HG03378 (cell line): ENCODE results near the gene TIMP4.
A peak's percentile ranks its signal among the peaks of the same experiment; 100 is the strongest.

Source experiments
- ATAC-seq: cut with Tn5 transposase; IDR thresholded peaks from one replicate; pipeline ENCODE4 v1.9.1; 2021; ENCODE audit warnings: mild to moderate bottlenecking, moderate library complexity; ENCODE audit not compliant: unreplicated experiment

TIMP4 gene

DNA sequence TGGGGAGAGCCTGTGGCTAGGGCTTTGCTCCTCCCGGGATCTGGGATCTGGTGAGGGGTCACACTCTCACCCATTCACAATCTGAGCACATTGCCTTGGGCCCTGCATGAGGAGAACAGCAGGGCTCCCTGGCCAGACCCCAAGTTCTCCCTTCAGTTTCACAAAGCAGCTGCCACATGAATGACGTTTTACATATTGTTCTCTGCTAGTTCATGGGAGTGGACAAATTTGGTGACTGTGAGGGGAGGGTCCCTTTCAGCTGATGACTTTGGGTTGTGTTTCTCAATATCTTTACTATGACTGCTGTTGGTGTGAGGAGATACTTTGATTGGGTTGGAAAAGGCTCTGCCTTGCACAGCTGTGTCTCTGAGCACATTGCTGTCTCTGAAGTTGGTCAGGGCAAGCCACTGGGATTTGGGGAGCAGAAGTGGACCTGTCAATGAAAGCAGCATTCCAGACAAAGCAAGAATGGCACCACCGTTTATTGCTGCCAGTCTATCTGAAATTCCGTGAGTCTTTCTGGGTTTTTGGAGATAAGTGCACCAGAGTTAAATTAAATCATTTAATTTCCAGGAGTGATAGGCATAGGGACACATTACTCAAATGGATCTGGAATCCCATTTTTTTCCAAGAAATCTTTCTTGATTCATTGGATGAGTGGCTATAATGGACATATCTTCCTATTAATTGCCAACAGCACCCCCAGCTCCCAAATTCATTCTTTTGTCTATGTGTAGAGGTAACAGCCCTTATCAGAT, 10.3 kb downstream of the TIMP4 start:
- no peak for ATAC-seq

DNA sequence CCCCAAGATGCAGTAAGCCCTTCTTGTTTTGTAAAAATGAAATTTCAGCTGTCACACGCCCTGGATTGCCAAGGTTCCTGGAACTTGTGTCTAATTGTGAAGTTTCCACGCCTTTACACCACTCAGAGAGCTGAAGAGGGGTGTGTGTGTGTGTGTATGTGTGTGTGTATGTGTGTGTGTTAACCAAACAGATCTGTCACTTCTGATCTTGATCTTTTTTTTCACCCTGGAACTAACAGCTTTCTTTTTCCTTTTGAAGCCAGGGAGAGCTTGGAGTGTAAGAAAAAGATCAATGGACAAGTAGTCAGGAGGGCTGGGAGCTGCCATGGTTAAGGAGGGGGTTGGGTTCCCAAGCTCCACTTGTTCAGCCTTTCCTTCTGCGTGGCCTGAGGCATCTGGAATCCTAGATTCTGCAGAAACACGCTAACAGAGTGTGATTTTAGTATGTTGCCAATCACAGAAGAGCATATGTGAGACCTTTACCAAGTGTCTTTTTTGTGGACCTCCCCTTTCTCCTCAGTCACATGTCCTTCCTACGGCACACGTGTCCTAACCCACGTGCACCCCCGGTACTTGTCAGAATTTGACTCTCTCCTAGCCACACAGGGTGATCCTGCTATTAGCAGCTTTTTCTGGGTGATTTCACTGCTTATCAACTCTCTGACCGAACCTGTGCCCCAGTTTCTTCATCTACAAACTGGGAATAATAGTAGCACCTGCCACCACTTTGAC, 11.5 kb downstream of the TIMP4 start:
- no peak for ATAC-seq

DNA sequence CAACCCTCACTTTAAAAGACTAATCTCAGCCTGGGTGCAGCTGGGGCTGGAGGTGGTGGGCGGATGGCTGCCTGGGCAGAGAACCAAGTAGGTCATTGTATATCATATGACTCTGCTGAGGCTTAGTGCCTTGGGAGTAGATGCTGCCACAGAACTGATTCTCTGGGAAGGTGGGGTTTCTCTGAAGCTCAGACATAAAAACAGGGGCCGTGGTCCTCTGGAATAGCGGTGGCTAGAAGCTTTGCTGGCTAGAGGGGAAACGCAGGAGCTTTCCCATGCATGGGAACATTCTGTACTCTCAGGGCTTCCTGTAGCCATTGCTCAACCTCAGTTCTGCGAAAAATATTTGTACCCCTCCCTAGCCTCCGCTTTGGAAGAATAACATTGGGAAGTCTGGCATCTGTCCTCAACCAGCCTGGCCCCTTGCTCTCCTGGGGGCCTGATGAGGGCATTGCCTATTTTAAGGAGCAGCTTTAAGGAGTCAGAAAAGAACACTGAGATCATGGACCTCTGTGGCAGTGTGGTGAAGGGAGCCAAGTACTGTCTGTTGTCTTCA, 14.7 kb downstream of the TIMP4 start:
- no peak for ATAC-seq

DNA sequence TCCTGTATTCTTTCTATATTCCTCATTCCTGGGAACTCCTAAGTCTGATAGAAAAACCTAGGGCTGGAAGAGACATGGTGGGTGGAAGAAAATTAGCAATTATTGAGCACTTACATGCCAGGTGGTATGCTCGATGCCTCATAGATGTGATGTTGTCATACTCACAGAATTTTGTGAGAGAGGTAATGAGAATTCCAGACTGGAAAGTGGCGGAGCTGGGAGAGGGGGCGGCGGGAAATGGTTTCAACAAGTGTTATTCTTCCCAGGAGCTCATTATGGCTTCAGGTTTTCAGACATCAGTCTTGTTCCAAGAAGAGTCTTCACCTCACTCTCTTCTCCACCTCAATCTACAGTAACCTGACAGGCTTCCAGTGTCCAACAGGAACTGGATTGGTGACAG, 16.2 kb downstream of the TIMP4 start:
- no peak for ATAC-seq

DNA sequence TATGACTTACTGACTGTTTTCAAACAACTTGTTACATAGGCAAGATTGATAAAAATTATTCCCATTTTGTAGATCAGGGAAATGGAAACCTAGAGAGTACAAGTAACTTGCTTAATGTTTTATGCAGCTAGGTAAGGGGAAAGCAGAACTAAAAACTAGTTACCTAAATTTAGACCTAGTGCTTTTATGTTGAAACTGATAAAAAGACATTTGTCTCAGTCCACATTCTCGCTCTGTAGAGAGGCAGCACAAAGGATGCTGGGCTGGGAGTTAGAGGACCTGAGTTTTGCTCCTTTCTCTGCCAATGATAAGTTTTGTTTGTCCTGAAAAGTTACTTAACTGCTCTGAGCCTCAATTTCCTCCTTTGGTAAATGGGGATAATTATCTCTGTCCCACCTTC, 17.4 kb downstream of the TIMP4 start:
- no peak for ATAC-seq

DNA sequence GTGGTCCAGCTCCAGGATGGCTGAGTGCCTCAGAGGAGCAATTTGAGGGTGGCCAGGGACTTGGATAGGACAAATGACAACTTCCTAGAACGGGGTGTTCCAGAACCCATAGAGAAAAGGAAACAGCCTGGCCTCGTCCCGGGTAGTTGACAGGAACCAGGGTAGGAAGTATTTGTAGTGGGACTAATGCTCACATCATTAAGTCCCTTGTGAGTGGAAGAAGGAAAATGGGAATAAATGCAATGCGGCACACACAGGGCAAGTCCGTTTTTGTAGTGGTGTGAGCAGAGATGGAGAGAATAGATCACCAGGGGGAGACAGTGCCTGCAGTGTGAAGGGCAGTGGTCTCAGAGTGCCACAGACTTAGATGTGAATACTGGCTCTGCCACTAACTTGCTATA, 19.6 kb downstream of the TIMP4 start:
- ATAC-seq = no peak

DNA sequence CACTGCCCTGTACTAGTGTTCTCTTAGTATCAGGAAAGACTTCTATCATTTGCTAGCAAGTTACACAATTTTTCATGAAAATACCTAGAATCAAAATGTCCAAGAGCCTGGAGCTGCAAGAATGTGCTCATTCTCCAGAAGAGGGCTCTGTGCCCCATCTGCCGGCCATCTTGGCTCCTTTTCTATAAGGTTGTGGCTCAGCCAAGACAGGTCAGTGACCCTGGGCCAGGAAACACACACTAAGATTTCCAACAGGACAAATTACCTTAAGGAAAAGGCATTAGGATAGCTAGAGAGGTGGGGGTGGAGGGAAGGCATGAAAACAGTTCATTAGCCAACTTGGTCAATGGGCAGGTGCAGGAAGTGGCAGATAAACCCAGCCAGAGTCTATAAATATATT, 20.7 kb downstream of the TIMP4 start:
- ATAC-seq = no peak

DNA sequence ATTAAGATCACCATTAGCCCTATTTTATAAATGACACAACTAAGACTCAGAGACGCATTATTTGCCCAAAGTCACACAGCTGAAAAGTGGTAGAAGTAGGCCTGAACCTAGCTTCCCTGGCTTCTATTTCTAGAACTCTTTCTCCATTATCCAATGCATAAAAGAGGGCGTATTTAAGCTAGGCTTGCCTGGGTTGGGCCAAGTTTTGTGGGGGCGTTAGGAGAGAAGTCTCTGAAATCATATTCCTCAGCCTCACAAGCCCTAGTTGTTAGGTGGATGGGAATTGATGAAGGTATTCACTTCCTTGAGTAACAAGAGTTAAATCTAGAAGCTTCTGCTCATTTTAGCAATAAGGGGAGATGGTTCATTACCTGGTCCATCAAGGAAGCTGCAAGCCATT, 22.3 kb downstream of the TIMP4 start:
- ATAC-seq = no peak

DNA sequence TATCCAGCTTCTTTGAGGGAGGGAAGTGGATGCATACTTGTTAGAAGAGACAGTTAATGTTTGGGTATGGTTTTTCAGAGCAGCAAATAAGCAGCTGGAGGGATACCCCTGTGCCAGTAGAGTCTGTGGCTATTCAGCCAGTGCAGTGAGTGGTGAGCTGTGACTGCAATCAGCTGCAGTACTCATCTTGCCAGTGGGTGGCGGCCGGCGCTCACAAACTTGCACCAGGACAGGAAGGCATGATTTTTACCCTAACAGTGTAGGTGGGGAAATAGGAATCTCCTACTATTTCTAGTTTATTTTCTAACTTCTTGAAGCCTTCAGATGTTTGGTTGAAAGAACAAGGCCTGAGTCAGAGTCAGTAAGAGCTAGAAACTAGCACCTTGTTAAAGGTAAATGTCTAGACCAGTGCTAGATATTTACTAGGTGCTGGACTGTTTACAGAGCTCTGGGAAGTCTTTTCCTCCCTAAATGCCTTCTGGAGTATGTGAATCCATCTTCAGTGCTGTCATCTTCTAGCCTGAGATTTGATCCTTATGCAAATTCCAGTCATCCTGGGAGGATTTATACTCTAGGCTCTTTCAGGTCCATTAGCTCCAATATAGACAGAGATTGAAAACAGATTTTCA, 23.6 kb downstream of the TIMP4 start:
- ATAC-seq = peak; percentile 77

DNA sequence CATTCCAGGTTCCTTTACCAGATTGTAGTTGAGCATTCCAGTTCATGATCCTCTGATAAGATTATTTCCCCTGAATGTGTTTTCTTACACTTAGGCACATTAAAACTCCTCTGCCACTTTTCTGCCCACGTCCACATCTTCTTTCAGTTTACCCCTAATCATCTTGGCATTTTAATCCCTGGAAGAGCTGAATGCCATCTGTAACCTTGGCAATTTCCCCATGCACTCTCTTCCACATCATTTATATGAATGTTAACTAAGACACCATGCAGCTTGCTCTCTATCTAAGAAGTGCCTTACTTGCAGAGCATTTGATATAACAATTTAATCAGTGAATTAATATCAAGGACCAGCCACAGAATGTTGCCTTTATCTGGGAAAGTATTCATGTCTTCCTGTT, 25.8 kb downstream of the TIMP4 start:
- ATAC-seq = no peak

DNA sequence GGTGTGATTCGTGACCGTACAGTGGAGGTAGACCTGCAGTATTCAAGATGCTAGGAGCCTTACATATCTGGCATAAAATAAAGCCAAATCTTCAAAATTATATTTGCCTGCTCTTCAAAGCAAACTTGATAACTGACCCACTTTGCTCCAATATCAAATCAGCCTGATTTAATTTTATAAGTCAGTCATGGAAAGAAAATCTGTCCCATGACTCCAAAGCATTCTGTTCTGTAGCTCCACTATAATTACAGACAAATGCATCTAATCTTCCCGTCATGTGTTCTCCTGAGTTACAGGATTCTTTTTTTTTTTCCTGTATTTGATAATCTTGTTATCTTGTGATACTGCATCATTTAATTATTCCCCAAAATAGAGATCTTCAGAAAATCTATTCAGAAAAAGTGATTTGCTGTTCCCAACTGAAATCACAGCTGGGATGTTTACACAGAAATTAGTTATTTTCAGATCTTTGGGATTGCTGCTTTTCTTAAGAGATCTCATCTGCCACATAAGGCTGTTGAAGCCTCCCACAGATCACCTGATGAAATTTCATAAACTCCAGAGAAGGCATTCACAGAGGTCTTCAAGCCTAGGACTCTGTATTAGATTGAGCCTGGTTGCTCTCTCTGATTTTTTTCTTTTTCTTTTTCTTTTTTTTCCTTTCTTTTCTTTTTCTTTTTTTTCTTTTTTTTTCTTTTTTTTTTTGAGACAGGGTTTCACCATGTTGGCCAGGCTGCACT, 27.2 kb downstream of the TIMP4 start:
- ATAC-seq = no peak

DNA sequence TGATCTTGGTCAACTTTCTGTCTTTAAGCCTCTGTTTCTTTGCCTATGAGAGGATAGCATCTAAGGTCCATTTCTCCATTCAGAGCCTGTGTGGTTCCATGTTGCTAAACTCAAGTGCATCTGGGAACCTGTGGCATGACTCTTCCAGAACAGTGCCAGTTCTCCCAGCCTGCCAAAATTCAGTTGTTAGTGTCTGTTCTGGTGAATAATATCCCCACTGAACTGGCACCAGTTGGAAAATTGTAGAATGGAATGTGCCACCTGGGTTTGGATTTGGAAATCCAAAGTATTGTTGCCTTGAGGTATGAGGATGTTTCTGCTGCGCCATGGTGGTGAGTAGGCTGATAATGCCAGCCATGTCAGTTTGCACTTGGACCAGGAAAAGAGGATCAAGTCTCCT, 31.3 kb downstream of the TIMP4 start:
- ATAC-seq = no peak

DNA sequence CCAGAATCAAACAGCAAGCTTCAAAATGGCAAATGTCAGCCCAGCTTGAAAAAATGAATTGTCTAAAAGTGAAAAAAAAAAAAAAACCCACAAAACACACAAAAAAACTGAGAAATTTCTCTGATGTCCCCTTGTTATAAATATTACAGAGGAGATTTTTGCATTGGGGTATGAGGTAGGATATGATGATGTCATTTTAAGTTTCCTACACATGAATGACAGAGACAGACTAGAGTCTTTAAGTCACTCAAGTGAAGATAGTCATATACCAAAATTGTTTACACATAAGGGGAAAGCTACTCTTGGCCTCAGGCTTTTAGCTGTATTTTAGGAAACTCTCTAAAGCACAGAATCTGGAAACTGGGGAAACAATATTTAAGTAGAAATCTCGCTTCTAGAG, 32.9 kb downstream of the TIMP4 start:
- ATAC-seq = no peak

DNA sequence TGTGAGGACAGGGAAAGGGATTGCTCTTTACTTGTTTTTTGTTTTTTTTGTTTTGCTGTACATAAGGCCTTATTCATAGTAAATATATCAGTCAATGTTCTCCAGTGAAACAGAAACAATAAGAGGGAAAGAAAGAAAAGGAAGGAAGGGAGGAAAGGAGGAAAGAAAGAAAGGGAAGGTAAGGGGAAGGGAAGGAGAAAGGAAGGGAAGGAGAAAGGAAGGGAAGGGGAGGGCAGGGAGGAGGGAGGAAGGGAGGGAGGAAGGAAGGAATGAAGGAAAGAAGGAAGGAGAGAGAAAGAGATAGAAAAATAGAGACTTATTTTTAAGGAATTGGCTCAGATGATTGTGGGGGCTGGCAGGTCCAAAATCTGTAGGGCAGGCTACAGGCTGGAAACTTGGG, 37.2 kb downstream of the TIMP4 start:
- ATAC-seq = no peak

DNA sequence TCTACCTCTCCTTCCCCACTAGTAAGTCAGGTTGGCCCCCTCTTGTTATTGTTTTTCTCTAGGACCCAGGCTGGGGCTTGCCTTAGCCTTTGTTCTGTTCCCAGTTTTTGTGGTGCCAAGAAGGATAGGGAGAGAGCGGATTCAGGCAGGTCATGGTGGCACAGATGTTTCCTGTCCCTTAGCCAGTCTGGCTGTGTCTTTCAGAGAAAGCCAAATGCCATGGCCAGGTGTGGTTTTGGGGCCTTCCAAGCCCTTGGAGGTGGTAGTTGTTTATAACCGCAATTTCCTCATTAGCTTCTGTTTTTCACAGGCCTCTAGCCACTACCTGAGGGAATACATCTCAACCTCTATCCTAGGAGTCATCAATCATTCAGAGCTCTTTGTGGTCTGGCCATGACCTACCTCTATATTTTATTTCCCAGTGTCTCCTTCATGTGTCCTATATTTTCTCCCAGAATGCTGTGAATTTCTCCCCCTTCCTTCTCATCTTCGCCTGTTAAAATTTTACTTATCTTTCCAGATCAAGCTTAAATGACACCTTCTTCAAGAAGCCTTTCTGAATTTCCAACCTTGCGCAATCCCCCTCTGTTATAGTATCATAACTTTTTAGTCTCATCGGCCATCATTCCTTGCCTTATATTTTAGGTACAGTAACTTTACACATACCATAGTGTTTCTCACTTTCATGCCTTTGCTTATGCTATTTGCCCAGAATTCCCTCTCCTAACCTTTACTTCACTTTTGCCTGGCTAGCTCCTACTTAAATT, 38.2 kb downstream of the TIMP4 start:
- ATAC-seq = no peak

DNA sequence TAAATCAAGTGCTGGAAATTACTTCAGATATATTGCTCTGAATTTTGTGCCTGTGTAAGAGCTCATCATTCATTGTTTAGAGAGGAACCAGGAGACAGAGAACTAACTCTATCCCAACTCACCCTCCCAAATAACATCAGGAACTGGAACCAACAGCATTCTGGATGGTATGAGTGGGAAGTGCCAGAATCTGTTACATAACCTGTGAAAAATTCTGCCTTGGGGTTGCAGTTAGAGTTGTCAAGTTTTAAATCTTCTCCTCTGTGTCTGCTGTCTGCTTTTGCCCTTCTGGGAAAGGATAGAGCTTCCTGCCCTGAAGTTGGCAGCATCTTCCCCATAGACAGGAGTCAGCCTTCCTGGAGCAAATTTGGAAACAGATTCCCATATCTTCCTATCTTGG, 41.2 kb downstream of the TIMP4 start:
- no peak for ATAC-seq

DNA sequence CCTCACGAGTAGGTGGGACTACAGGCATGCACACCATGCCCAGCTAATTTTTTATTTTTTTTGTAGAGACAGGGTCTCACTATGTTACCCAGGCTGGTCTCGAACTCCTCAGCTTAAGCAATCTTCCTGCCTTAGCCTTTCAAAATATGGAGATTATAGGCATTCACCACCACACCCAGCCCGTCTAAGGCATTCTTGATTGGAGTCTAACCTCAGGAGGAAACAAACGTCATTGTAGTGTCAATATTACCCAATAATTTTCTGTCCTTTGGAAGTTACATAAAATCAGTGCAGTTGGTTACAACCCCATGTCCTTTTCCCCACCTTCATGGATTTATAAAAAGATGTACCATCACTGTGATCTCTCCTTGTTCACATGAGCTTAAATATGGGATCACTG, 41.8 kb downstream of the TIMP4 start:
- no peak for ATAC-seq

DNA sequence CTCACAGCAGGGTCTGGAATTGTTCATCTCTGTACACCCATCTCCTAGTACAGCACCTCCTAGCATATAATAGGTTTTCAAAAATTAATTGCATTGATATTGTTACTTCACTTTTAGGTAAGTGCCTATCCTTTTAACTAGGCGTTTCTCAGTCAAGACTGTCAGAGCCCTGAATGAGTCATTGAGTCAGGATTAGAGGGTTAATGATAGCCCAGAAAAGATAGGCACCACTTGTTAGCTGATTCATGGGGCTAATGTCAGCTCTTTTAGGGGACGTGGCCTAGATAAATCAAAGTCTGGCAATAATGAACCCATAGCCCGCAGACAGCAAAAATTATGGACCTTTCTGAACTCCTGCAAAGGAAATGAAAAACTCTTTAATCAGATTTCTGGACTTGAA, 42.9 kb downstream of the TIMP4 start:
- no peak for ATAC-seq

DNA sequence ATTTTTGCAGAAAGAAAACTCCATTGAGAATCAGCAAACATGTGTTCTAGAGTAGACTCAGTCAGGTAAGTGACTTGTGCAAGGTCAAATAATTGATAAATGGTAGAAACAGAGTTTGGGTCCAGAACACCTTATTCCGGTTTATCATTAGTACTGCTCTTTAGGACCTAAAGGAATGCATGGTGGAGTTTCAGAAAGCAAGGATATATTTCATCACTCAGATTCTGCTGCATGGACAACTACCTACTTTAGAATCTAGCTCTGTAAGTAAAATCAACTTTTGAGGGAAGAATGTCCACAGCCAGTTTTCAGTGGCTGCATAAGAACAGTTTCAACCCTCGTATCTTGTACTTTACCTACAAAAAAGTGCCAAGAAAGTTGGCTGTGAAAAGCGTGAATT, 43.6 kb downstream of the TIMP4 start:
- ATAC-seq = no peak

DNA sequence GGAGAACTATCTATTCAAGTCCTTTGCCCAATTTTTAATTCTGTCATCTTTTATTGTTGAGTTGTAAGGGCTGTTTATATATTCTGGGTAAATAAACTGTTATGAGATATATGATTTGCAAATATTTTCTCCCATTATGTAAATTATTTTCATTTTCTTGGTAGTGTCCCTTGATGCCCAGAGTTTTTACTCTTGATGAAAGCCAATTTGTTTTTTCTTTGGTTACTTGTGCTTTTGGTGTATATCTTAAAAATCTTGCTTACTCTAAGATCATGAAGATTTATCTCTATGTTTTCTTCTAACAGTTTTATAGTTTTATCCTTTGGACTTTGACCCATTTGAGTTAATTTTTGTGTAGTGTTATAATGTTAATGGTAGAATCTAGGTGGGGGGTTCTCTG, 44.5 kb downstream of the TIMP4 start:
- ATAC-seq = no peak
